Heart right ventricle (tissue), 16 donors: ENCODE measurements around the gene BLVRB. TPM values are rescaled to one million over a fixed set of nuclear protein-coding genes. Genes with fewer than 3 reads are reported as not detected.

Experiments used
- ATAC-seq, 8 donors: fragments of 200-7000 bp; cut with Tn5 transposase; one replicate each; pipeline ENCODE4 v1.9.1; 2020; ENCODE audit warnings: mild to moderate bottlenecking in 8 of 8, moderate library complexity in 8 of 8, moderate number of reproducible peaks in 1 of 8
- DNase-seq, 2 donors: peaks; one replicate each; pipeline ENCODE4 v3.0.0-alpha.2; 2020
- H3K27ac ChIP-seq, 10 donors: fragments of 200-600 bp; sonication (generic) in 2 of 10; one replicate each; pipeline versions ENCODE4 v1.5.0 to v1.8.0; 2020 to 2022; ENCODE audit warnings: mild to moderate bottlenecking in 3 of 10
- H3K27me3 ChIP-seq, 7 donors: fragments of 200-600 bp; one replicate each; pipeline ENCODE4 v1.8.0; 2021 to 2022; ENCODE audit warnings: mild to moderate bottlenecking in 2 of 7
- H3K36me3 ChIP-seq, 9 donors: fragments of 200-600 bp; sonication (generic) in 1 of 9; one replicate each; pipeline versions ENCODE4 v1.5.0 to v1.8.0; 2020 to 2022; ENCODE audit warnings: mild to moderate bottlenecking in 2 of 9
- H3K4me1 ChIP-seq, 9 donors: fragments of 200-600 bp; sonication (generic) in 1 of 9; one replicate each; pipeline versions ENCODE4 v1.5.0 to v1.8.0; 2020 to 2022; ENCODE audit warnings: mild to moderate bottlenecking in 4 of 9
- H3K4me3 ChIP-seq, 10 donors: fragments of 200-600 bp; sonication (generic) in 2 of 10; one replicate each; pipeline versions ENCODE4 v1.5.0 to v1.8.0; 2020 to 2022; ENCODE audit warnings: mild to moderate bottlenecking in 7 of 10, moderate library complexity in 2 of 10
- H3K9me3 ChIP-seq, 11 donors: fragments of 200-600 bp in 10 of 11; sonication (generic) in 2 of 11; one replicate each; pipeline versions ENCODE4 v1.5.0 to v1.8.0; 2013 to 2022; ENCODE audit warnings: mild to moderate bottlenecking in 2 of 11, control low read depth in 1 of 11, moderate library complexity in 1 of 11
- CTCF ChIP-seq, 9 donors: fragments of 200-600 bp; sonication (generic) in 2 of 9; IDR thresholded peaks; one replicate each; pipeline versions ENCODE4 v1.5.0 to v1.8.0; 2021 to 2022; ENCODE audit warnings: antibody characterized with exemption in 9 of 9, mild to moderate bottlenecking in 5 of 9, moderate library complexity in 1 of 9
- WGBS, 2 donors: extraction: QIAGEN DNeasy Blood & Tissue Kit; methylation state at CpG; one replicate each; pipeline ENCODE4 v1.1.7; 2013; ENCODE audit warnings: inconsistent platforms in 1 of 2; 5-methylcytosine and 5-hydroxymethylcytosine counted together
- intact Hi-C, 10 donors: fragments of 100-400 bp; cut with DNase I; formaldehyde crosslinking; loops; one replicate each; pipeline versions ENCODE4 v1.11.1 to v1.14.2; 2022
- polyA plus RNA-seq, 2 donors: library from polyadenylated mRNA; stranded (reverse); fragments of 200-250 nt; gene quantifications; one replicate each; pipeline ENCODE4 v1.2.3, GENCODE V29; 2013
- total RNA-seq, 10 donors: library from RNA; stranded (reverse); fragmentation: NEBNext Ultra II Directional in 3 of 10; extraction: Animal tissue kit (Norgen Biotek cat#: 25700) in 3 of 10; gene quantifications; one replicate each; pipeline versions ENCODE4 v1.2.1 to v1.2.4, GENCODE V29; 2021 to 2023
- donor health status: Arrhythmogenic right ventricular cardiomyopathy.
- donor health status: ischemic (EF 13 %, LVEDD 7.1; RV severe dilation, severe dysfunction).
- donor health status: healthy with polysubstance abuse.
- donor health status: DM: no; HTN: yes; CAD: no.
- donor health status: DM: no; HTN: no; CAD: no.
- donor health status: ischemic (EF 25% LVEDD 6.9; RV normal size, moderate dysfunction).
- donor health status: ischemic (EF 25% LVEDD 5.7; RV mildly dilated, moderate dysfunction).
- donor health status: healthy.
- donor health status: DM: yes; HTN: yes; CAD: no.
- donor health status: Ischemic cardiomyopathy.
- donor health status: ischemic (EF 35%, LVEDD 5.7; RV mildly dilated, moderate dysfunction).
- donor health status: nonischemic (EF 11% LVEDD 7.7; RV severe dilation, severe dysfunction).
- donor health status: DM: yes; HTN: yes; CAD: no.
- donor health status: PGD.
- donor health status: ischemic (EF 29% LVEDD 5.4; RV normal size, mild dysfunction).
- donor health status: nonischemic (EF 23%, LVEDD 6.1; RV moderate dilation, normal function).

The BLVRB gene
- total and polyA plus RNA-seq, 12 donors = 70.9 to 213 (median 95.1) TPM

GRCh38 chr19:40499320-40499719 lies 33.8 kb upstream of the BLVRB start:
- intact Hi-C loops = no loop called here
- no peak for TF ChIP-seq CTCF (IDR thresholded peaks at IDR 0.05)
- H3K36me3 ChIP-seq = no peaks in the 10 kb centered on the region
- H3K27me3 ChIP-seq = peaks cover 0 to 4% (median 0%) of the 10 kb centered on the region in 7 donors
- ATAC-seq = no peak
- no peak overlapping the region for H3K27ac ChIP-seq
- H3K4me3 ChIP-seq = no peak overlapping the region
- no peaks in the 10 kb centered on the region for H3K4me1 ChIP-seq
- H3K9me3 ChIP-seq = no peaks in the 10 kb centered on the region
- DNase-seq = no peak
- WGBS, 2 donors = 90% methylated on average over 5 of the region's 5 CpGs

GRCh38 chr19:40497214-40497613 lies 31.7 kb upstream of the BLVRB start:
- H3K4me3 ChIP-seq = no peak overlapping the region
- DNase-seq (no peak), ATAC-seq (no peak)
- no peak overlapping the region for H3K27ac ChIP-seq
- H3K36me3 ChIP-seq = no peaks in the 10 kb centered on the region
- H3K4me1 ChIP-seq = no peaks in the 10 kb centered on the region
- no peaks in the 10 kb centered on the region for H3K9me3 ChIP-seq
- WGBS, 2 donors = 88 to 90% methylated on average over 12 of the region's 12 CpGs
- no peak for TF ChIP-seq CTCF (IDR thresholded peaks at IDR 0.05)
- intact Hi-C loops = no loop called here
- H3K27me3 ChIP-seq = peaks cover 0 to 3% (median 0%) of the 10 kb centered on the region in 7 donors

- no peak for DNase-seq
- no peaks in the 10 kb centered on the region for H3K4me1 ChIP-seq
- H3K9me3 ChIP-seq = no peaks in the 10 kb centered on the region
- no peaks in the 10 kb centered on the region for H3K36me3 ChIP-seq
- no peak for TF ChIP-seq CTCF (IDR thresholded peaks at IDR 0.05)
- no peak for ATAC-seq
- WGBS, 2 donors = 82 to 86% methylated on average over 1 of the region's 1 CpG
- intact Hi-C loops = no loop called here
- H3K27me3 ChIP-seq = peaks cover 0 to 5% (median 0%) of the 10 kb centered on the region in 7 donors
- H3K4me3 ChIP-seq = no peak overlapping the region
- no peak overlapping the region for H3K27ac ChIP-seq
Measured at GRCh38 chr19:40494191-40494838, 28.8 kb upstream of the BLVRB start.

GRCh38 chr19:40493778-40494177 lies 28.2 kb upstream of the BLVRB start:
- DNase-seq (no peak), ATAC-seq (no peak)
- no peak overlapping the region for H3K27ac ChIP-seq
- H3K4me3 ChIP-seq = no peak overlapping the region
- no peaks in the 10 kb centered on the region for H3K36me3 ChIP-seq
- TF ChIP-seq CTCF (IDR thresholded peaks at IDR 0.05) = no peak
- 53 to 65% methylated on average over 4 of the region's 4 CpGs for WGBS, 2 donors
- H3K4me1 ChIP-seq = no peaks in the 10 kb centered on the region
- H3K27me3 ChIP-seq = peaks cover 0 to 8% (median 0%) of the 10 kb centered on the region in 7 donors
- intact Hi-C loops = no loop called here
- no peaks in the 10 kb centered on the region for H3K9me3 ChIP-seq
